Measurements from ENCODE around the gene SHKBP1. TPM values are rescaled to one million over a fixed set of nuclear protein-coding genes. Genes with fewer than 3 reads are reported as not detected.
"Not testable (repeated sequence)": the region's sequence is repeated elsewhere in the genome, so short reads cannot be mapped to it uniquely, and the experiment has no call there.

SHKBP1 gene
- total RNA-seq, 1 donor from 2014 or later: 1.6 TPM

GRCh38 chr19:40581531-40581930, 4.9 kb downstream of the SHKBP1 start:
- no peak for FAIRE-seq
- no peak for DNase-seq (ENCODE audit: low spot score in 2 of 2)

- DNase-seq (ENCODE audit: low spot score in 2 of 2) (no peak), FAIRE-seq (no peak)
These were observed 5.8 kb downstream of the SHKBP1 start for GRCh38 chr19:40582467-40582866.

DNA sequence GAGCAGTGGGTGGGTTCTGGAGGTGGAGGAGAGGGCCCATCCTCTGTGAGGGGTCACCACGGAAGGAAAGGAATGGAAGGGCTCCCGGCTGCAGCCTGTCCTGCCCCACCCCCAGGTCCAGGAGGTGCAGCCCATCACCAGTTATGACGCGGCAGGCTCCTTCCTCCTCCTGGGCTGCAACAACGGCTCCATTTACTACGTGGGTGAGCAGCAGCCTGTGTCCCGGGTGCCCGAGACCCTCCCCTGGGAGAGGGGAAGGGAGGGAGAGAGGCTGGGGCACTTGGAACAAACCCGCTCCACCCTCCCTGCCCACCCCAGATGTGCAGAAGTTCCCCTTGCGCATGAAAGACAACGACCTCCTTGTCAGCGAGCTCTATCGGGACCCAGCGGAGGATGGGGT, 6.6 kb downstream of the SHKBP1 start:
- no peak for DNase-seq (ENCODE audit: low spot score in 2 of 2)
- no peak for FAIRE-seq

DNA sequence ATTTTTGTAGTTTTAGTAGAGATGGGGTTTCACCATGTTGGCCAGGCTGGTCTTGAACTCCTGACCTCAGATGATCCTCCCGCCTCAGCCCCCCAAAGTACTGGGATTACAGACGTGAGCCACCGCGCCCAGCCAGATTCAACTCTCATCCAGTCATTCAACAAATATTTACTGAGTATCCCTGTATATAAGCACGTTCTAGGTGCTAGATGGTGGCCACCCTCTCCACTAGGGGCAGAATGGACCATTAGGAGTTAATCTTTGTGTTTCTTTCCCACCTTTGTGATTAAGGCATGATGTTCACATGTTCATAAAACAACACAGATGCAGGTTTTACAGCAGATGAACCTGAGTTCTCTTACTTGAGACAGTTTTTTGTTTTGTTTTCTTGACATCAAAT, 7.3 kb downstream of the SHKBP1 start:
- FAIRE-seq: no peak
- no peak for DNase-seq (ENCODE audit: low spot score in 2 of 2)

GRCh38 chr19:40585241-40585981, 8.7 kb downstream of the SHKBP1 start:
- FAIRE-seq: no peak
- DNase-seq (ENCODE audit: low spot score in 2 of 2): no peak

GRCh38 chr19:40585982-40586422, 9.3 kb downstream of the SHKBP1 start:
- FAIRE-seq: no peak
- DNase-seq (ENCODE audit: low spot score in 2 of 2): no peak

DNA sequence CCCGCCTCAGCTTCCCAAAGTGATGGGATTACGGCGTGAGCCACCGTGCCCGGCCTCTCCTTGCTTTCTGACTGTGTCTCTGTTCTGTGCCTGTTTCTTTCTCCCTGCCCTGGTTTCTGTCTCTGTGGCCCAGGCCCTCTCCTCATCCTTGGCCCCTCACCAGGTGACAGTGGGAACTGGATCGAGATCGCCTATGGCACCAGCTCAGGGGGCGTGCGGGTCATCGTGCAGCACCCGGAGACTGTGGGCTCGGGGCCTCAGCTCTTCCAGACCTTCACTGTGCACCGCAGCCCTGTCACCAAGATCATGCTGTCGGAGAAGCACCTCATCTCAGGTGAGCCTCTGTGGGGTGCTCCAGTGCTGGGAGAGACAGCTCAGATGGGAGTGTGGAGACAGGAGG, 9.9 kb downstream of the SHKBP1 start:
- no peak for DNase-seq (ENCODE audit: low spot score in 2 of 2)
- FAIRE-seq: no peak

GRCh38 chr19:40588110-40588854, 11.6 kb downstream of the SHKBP1 start:
- no peak for FAIRE-seq
- DNase-seq (ENCODE audit: low spot score in 2 of 2): no peak

- FAIRE-seq: no peak
- no peak for DNase-seq (ENCODE audit: low spot score in 2 of 2)
These were observed 12.4 kb downstream of the SHKBP1 start for GRCh38 chr19:40588926-40589569.

GRCh38 chr19:40589591-40590429, 13.1 kb downstream of the SHKBP1 start:
- FAIRE-seq (no peak), DNase-seq (ENCODE audit: low spot score in 2 of 2) (no peak)

DNA sequence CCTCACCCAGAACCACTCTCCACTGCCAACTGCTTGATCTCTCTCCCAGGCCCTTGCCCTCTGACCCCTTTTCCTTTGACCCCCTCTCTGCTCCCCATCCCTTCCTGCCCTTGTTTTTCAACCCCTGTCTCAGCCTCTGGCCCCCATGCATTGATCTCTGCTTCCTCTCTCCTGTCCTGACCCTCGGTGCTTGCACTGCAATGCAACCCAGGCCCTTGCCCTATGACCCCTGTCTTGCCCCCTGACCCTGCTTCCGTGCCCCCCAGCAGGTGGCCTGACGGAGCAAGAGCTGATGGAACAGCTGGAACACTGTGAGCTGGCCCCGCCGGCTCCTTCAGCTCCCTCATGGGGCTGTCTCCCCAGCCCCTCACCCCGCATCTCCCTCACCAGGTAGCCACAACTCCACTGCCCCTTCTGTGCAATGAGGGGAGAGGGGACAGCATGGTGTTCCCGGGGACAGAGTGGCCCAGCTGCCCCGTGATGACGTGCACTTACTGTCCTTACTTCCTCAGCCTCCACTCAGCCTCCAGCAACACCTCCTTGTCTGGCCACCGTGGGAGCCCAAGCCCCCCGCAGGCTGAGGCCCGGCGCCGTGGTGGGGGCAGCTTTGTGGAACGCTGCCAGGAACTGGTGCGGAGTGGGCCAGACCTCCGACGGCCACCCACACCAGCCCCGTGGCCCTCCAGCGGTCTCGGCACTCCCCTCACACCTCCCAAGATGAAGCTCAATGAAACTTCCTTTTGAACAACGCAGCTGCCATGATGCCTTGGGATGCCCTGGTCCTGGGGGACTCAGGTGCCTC, 14.0 kb downstream of the SHKBP1 start:
- DNase-seq (ENCODE audit: low spot score in 2 of 2) (no peak), FAIRE-seq (no peak)

DNA sequence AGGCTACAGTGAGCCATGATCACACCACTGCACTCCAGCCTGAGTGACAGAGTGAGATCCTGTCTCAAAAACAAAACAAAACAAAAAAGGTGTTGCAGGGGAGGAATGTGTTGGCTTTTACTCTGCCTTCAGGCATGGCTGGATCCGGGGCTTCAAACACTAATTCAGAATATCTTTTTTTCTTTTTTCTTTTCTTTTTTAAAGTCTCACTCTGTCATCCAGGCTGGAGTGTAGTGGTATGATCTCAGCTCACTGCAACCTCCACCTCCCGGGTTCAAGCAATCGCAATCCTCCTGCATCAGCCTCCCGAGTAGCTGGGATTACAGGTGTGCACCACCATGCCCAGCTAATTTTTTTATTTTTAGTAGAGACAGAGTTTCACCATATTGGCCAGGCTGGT, 15.1 kb downstream of the SHKBP1 start:
- not testable (repeated sequence) for DNase-seq (ENCODE audit: low spot score in 2 of 2); FAIRE-seq

GRCh38 chr19:40592170-40592569, 15.5 kb downstream of the SHKBP1 start:
- DNase-seq (ENCODE audit: low spot score in 2 of 2) (no peak), FAIRE-seq (no peak)

DNA sequence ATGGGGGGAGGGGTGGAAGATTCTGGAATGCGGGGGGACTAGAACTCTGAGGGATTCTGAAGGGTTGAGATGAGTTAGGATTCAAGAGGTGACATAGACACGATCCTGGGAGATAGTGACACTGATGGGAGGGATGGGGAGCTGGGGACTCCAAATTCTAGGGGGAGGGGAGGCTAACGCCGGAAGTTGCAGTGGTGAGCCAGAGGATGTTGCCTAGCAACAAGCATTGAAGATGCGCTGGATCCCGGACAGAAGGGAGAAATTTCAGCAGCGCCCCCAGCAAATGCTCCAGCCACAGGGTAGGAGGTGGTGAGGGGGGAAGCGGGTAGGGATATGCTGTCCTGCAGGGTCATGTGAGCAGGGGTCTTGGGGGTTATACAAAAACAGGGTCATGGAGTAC, 17.6 kb downstream of the SHKBP1 start:
- DNase-seq (ENCODE audit: low spot score in 2 of 2) (peak in 1 of 2 donors; percentile 51), FAIRE-seq (no peak)

- FAIRE-seq (no peak), DNase-seq (ENCODE audit: low spot score in 2 of 2) (no peak)
These were observed 18.0 kb downstream of the SHKBP1 start for GRCh38 chr19:40594657-40595091.

- DNase-seq (ENCODE audit: low spot score in 2 of 2) (peak; percentile 64 to 78), FAIRE-seq (no peak)
These were observed 20.1 kb downstream of the SHKBP1 start for GRCh38 chr19:40596608-40597328.

DNA sequence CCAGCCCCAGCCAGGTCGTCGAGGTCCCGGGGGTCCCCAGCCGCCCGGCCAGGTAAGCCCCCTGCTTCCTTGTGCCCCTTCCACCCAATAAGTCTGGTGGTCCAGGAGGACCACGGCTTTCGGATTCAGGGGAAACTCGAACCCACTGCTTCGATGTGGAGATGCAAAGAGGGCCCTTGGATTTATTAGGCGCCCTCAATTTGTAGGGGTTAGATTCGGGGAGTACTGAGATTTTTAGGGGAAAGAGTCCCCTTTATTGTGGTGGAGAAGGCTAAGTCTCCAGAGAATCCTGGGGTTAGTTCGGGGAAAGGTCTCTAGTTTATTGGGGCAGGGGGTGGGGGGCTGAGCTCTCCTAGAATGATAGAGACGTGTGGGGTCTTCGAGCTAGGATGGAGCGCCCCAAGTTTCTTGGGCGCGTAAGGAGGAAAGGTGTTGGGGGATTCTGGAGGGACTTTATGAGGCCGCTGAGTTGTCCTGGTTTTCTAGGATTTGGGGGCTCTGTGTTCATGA, 20.7 kb downstream of the SHKBP1 start:
- FAIRE-seq (no peak), DNase-seq (ENCODE audit: low spot score in 2 of 2) (peak in 1 of 2 donors; percentile 15)

GRCh38 chr19:40598121-40598917, 21.6 kb downstream of the SHKBP1 start:
- DNase-seq (ENCODE audit: low spot score in 2 of 2) (peak; percentile 85 to 88), FAIRE-seq (peak; percentile 70)
